ENCODE results near the gene PIP5KL1.
"Not testable (repeated sequence)": the region's sequence is repeated elsewhere in the genome, so short reads cannot be mapped to it uniquely, and the experiment has no call there.

The PIP5KL1 gene

GRCh38 chr9:127895811-127896210 is 34.8 kb downstream of the PIP5KL1 start:
- DNase-seq (ENCODE audit: low read depth in 2 of 3, low spot score in 1 of 3), result no peak

DNA sequence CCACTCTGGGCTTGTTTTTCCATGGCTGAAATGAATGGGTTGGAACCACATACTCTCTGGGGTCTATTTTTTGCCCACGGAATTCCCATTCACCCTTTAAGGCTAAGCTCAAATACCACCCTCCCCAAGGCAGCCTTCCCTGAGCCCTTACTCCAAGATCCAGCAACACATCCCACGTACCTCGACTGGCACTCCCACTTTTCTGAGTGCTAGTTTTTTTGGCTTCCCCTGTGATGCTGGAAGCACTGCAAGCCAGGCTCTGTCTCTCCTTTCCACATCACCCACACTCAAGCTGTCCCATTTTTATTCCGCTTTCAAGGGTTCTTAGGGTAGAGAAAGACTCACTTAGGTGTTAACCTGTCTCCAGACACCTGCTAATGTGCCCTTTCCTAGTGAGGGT is 37.2 kb downstream of the PIP5KL1 start:
- no peak for DNase-seq (ENCODE audit: low read depth in 2 of 3, low spot score in 1 of 3)

GRCh38 chr9:127892831-127893230 is 37.7 kb downstream of the PIP5KL1 start:
- DNase-seq (ENCODE audit: low read depth in 2 of 3, low spot score in 1 of 3), result no peak

GRCh38 chr9:127890053-127890452 is 40.5 kb downstream of the PIP5KL1 start:
- DNase-seq (ENCODE audit: low read depth in 2 of 3, low spot score in 1 of 3), result no peak

- DNase-seq (ENCODE audit: low read depth in 2 of 3, low spot score in 1 of 3), result no peak
Observed at GRCh38 chr9:127887792-127888191, 42.8 kb downstream of the PIP5KL1 start.

GRCh38 chr9:127886401-127886972 is 44.1 kb downstream of the PIP5KL1 start:
- DNase-seq (ENCODE audit: low read depth in 2 of 3, low spot score in 1 of 3), result no peak

DNA sequence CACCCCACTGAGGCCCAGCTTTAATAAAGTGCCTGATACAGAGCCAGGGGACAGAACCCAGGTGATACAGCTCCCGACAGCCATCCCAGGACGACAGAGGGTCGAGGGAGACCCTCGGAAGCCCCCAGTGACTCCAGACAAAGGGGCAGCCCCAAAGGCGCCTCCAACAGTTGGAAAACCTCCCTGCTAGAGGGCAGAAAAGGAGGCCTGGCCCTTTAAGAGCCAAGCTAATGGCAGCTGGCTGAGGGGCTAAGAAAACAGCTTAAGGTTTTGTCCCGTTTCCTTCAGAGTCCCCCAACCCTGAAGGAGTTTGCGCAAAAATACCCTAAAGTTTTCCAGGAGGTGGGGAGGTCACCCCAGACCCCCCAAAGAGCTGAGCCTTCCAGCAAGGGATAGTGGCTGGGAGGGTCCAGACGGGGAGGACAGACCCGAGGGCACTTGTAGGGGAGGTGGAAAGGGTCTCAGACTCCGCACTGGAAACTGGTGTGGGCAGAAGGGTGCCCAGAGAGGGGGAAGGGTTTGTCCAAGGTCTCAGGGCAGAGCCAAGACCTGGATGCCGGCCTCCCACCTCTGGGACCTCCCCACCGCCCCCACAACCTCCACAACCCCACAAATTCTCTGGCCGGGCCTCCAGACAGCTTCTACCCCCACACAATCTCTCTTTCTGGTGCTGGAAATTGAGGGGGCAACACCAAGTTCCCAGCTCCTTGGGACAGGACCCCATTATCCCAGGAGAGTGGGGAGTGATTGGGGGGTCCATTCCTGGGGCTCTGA is 44.9 kb downstream of the PIP5KL1 start:
- no peak for DNase-seq (ENCODE audit: low read depth in 2 of 3, low spot score in 1 of 3)

- DNase-seq (ENCODE audit: low read depth in 2 of 3, low spot score in 1 of 3), result no peak
Observed at GRCh38 chr9:127884976-127885490, 45.5 kb downstream of the PIP5KL1 start.

GRCh38 chr9:127884427-127884911 is 46.1 kb downstream of the PIP5KL1 start:
- no peak for DNase-seq (ENCODE audit: low read depth in 2 of 3, low spot score in 1 of 3)

DNA sequence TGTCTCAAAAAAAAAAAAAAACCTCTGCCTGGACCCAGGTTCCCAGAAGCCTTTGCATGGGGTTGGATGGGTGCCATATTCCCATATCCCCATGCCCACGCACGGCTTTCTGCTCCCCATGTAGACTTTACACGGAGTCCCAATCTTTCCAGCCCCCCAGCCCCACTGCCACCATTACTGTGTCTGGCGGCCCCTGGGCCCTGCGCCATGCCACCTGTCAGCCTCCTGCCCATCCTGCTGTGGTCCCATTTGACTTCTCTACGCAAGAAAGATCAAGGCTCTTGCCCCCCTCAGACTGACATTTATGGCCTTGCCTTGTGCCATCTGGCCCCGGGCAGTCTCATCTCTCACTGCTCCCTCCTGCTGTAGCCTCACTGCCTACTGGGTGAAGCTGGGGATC is 46.6 kb downstream of the PIP5KL1 start:
- DNase-seq (ENCODE audit: low read depth in 2 of 3, low spot score in 1 of 3), result no peak

DNA sequence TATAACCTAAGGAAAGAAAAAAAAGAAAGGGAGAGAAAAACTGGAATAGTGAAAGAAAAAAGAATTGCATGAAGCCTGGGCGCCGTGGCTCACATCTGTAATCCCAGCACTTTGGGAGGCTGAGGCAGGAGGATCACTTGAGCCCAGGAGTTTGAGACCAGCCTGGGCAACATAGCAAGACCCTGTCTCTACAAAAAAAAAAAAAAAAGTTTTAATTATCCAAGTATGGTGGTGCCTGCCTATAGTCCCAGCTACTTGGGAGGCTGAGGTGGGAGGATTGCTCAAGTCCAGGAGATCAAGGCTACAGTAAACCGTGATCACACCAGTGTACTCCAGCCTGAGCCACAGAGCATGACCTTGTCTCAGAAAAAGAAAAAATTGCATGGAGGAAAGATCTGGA is 48.9 kb downstream of the PIP5KL1 start:
- DNase-seq (ENCODE audit: low read depth in 2 of 3, low spot score in 1 of 3), result not testable (repeated sequence)

DNA sequence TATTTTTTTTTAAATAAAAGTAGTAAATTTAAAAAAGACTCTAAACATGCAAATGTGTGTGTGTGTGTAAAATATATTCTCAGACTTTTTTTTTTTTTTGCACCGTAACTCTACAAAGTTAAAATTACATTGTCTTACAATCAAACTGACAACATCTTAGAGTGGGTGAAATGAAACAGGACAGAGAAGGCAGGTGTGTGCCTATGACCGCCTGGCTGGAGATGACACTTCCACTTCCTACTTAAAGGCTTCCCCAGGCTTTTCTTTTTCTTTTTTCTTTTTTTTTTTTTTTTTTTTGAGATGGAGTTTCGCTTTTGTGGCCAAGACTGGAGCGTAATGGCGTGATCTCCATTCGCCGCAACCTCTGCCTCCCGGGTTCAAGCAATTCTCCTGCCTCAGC is 50.4 kb downstream of the PIP5KL1 start:
- no peak for DNase-seq (ENCODE audit: low read depth in 2 of 3, low spot score in 1 of 3)

DNA sequence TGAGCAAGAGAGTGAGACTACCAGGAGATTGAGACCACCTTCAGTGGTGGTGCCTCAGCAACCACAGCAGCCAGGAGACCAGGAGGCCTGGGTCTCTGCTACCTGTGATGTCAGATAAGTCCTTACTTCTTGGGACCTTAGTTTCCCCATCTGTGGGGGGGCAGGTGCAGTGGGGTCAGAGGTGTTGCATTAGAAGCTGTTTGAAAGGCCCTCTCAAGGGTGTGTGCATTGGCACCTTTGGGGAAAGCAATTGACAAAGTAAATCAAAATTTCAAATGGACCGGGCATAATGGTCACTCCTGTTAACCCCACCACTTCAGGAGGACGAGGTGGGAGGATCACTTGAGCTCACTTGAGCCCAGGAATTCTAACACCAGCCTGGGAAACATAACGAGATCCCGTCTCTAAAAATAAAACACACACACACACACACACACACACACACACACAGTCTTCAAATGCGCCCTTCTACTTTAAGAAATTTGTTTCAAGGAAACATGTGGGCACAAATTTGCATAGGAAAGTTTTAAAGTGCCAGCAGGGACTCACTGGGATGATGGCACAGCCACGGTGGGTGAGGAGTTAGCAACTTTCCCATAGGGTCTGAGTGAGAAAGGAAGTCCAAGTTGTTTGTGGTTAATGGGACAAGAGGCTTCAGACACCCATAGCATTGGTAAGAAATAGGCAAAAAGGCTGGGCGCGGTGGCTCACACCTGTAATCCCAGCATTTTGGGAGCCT is 51.8 kb downstream of the PIP5KL1 start:
- no peak for DNase-seq (ENCODE audit: low read depth in 2 of 3, low spot score in 1 of 3)

GRCh38 chr9:127878001-127878651 is 52.5 kb downstream of the PIP5KL1 start:
- no peak for DNase-seq (ENCODE audit: low read depth in 2 of 3, low spot score in 1 of 3)

GRCh38 chr9:127877566-127877998 is 53.0 kb downstream of the PIP5KL1 start, which contains the start of gene AK1:
AK1 (minus strand) TSS chr9:127877675; CDS start chr9:127874617, 3,058 bp downstream.
- DNase-seq (ENCODE audit: low read depth in 2 of 3, low spot score in 1 of 3), result no peak

DNA sequence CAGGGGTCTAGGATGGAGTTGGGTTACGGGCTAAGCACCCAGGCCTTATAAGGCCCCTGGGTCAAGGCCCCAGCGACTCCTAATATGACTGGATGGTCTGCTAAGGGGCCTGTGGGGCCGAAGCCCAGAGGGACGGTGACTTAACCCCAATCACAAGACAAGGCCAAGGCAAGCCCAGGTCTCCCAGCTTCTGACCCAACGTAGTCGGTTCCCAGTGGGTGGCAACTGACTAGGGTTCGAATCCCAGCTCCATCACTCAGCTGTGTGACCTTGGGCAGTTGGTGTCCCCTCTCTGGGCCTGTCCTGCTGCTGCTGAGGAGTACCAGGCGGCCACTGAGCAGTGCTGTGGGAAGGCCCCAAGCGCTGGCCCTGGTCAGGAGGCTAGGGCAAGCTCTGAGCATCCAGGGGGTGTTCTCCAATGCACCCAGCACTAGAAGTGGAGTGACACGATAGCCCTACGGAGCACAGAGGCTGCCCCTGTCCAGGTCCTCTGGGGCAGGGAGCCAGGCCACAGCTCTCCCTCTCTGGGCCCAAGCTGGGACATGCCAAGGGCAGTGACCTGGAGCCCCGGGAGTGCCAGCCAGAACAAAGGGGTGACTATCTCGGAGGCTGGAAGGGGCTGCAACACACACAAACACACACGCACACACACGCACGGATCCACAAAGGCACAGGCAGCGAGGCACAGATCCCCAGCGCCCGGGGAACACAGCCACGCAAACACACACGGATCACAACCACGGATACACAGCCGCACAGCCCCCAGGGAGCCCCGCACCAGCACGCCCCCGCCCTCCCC is 53.6 kb downstream of the PIP5KL1 start:
- no peak for DNase-seq (ENCODE audit: low read depth in 2 of 3, low spot score in 1 of 3)

- DNase-seq (ENCODE audit: low read depth in 2 of 3, low spot score in 1 of 3), result no peak
Observed at GRCh38 chr9:127876026-127876763, 54.4 kb downstream of the PIP5KL1 start.

- no peak for DNase-seq (ENCODE audit: low read depth in 2 of 3, low spot score in 1 of 3)
Observed at GRCh38 chr9:127875306-127875966, 55.1 kb downstream of the PIP5KL1 start.

Data from stimulated activated CD4-positive, alpha-beta T cell treated with anti-CD3 and anti-CD28 coated beads, Interleukin-12 subunit alpha, Interleukin-12 subunit beta, amount 100 ng/mL, for 48 hours (primary cell).